ENCODE results near the gene GAS2L2. TPM values are rescaled to one million over a fixed set of nuclear protein-coding genes. Genes with fewer than 3 reads are reported as not detected.
"Not testable (repeated sequence)": the region's sequence is repeated elsewhere in the genome, so short reads cannot be mapped to it uniquely, and the experiment has no call there.

GAS2L2 gene
- total RNA-seq, 1 donor from 2014 or later: not detected

DNA sequence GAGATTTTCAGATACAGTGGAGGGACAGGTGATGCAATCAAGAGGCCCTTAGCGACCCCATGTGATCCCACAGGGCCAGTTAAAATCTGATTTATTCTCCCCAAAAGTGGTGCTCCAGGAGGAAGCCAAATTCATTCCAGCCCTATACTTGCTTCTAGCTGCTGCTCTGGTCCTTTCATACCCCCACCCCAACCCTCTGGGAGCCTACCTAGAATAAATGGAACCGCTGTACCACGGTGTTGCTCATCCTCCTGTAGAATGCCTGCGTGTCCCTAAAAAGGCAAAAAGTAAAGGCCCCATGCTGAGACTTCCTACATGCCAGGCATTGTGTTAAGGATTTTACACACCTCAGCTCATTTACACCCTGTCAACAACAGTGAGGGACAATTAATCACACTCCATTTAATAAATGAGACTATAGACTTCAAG lies 23.6 kb downstream of the GAS2L2 start:
- no peak for DNase-seq (ENCODE audit: low read depth, low spot score)

DNA sequence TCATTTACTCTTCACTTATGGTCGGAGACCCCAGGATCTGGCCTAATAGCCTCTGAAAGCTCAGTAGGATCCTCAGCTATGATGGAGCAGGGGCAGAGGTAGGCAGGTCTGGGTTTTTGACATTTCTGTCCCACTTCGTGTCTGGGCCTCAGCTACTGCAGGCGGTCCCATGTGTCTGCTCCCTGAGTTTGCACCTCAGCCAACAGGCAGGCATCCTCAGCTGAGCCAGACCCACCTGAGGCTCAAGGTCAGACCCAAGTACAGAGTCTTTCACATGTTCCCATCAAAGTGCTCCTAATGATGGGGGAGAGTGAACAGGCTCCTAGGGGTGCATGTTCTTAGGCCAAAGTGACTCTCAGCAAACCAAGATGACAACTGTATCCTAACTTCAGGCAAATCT lies 24.5 kb downstream of the GAS2L2 start:
- DNase-seq (ENCODE audit: low read depth, low spot score): no peak

- DNase-seq (ENCODE audit: low read depth, low spot score): no peak
These were observed 25.4 kb downstream of the GAS2L2 start for GRCh38 chr17:35727635-35728034.

DNA sequence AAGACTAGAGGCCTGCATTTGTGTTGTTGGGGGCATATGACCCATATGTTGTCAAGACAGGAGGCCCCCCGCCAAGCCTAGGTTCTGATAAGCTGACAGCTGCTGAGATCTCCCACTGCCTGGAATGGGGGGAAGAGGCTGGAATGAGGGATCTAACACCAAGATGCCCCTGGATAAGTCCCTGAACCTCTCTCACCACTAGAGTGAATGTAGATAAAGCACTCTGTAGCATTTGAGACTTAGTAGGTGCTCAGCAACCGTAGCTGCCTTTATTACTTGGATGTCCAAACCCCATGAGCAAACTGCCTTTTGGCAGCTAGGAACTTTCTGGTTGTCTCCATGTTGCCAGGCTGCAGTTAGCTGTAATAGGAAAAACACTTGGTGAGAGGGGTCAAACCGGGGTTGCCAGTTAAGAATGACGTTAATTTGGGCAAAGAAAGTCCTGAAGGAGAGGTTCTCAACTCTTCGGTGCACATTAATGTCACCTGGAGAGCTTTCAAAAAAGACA lies 26.0 kb downstream of the GAS2L2 start:
- DNase-seq (ENCODE audit: low read depth, low spot score): no peak

GRCh38 chr17:35726127-35726952 lies 26.7 kb downstream of the GAS2L2 start:
- no peak for DNase-seq (ENCODE audit: low read depth, low spot score)

- no peak for DNase-seq (ENCODE audit: low read depth, low spot score)
These were observed 27.3 kb downstream of the GAS2L2 start for GRCh38 chr17:35725802-35726126.

DNA sequence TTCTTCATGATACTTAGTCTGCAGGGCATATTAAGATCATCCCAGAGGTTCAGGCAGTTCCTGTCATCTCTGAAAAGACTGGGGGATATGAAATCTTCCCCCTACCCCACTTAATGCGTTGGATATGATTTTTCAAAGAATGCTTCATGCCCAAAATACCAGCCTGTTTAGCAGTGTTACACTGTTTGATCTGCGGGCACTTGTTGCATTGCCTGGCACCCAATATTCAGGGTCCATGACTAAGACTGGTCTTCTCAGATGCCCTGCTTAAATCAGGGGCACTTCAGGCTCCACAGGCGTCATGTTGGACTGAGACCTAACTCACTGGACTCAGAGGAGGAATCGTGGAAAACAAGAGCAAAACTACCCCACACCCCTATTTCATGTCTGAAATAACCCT lies 28.0 kb downstream of the GAS2L2 start:
- no peak for DNase-seq (ENCODE audit: low read depth, low spot score)

GRCh38 chr17:35723735-35724134 lies 29.3 kb downstream of the GAS2L2 start:
- DNase-seq (ENCODE audit: low read depth, low spot score): no peak

DNA sequence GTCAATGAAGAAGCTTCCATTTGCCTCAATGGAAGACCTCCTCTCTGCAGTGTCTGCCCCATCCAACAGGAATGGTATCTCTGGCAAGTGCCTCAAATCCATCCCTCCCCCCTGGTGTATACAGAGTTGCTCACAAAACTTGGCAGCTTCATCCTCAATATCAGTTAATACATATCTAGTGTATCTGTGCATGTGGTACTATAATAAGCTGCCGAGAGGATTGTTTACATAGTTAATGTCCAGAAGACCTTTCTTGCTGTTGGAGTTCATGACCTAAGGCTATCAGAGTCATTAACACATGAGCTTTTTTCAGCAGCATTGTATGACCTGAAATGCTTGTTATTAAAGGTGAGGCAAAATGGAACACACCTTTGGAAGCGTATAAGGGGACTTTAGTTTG lies 35.6 kb downstream of the GAS2L2 start:
- no peak for DNase-seq (ENCODE audit: low read depth, low spot score)

DNA sequence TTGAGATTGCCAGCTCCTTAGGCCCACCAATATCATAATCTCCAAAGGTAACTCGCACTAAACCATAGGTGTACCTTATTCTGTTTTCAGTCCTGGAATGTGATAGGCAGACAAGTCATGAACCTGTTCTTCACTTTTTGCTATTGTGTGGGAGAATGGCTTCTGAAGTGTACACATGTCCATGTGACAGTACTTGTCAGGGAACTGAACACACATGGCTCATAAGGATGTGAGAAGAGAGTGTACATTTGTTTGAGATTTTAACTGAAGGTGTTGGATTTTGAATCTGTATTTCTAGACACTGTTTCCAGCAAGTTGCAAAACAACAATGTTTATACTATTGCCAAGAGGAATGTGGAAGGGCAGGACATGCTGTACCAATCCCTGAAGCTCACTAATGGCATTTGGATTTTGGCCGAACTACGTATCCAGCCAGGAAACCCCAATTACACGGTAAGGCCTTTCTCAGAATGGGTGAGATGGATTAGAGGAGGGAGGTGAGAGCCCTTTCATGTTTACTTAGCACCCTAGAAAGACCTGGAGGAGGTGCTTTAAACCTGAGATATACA lies 36.1 kb downstream of the GAS2L2 start:
- no peak for DNase-seq (ENCODE audit: low read depth, low spot score)

DNA sequence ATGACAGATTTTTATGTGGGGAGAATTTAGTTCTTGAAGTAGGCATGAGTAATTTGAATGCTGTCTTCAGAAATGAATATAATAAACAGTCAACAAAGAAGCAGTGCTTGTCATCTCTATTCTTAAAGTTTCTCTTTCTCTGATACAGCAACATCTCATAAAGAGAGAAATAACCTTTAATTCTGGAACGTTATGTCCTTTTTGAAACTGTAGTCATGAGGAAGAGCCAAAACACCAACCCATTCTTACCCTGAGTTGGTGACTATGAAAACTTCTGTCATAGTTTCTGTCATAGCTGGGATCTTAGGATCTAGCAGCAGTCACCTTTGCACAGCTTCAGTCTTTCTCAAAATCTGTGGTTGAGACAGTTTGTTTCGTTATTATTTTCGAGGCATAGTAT lies 36.9 kb downstream of the GAS2L2 start:
- no peak for DNase-seq (ENCODE audit: low read depth, low spot score)

DNA sequence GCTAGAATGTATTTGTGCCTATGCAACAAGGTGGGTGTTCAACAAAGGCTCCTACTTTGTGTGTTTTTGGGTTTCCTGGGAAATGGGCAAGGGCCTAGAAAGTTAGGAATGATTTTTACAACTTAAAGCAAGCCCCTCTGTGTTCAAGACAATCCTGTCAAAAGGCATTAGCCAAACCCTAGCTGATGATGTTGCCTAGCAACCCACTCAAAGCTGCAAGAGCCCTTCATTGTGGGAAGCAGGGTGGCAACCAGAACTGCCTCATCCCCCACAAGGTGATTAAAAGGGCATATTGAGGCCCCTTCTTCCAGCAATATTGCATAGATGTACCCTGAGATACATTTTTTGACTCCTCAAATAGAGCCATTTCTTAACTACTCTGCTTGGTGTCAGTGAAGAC lies 37.6 kb downstream of the GAS2L2 start:
- no peak for DNase-seq (ENCODE audit: low read depth, low spot score)

DNA sequence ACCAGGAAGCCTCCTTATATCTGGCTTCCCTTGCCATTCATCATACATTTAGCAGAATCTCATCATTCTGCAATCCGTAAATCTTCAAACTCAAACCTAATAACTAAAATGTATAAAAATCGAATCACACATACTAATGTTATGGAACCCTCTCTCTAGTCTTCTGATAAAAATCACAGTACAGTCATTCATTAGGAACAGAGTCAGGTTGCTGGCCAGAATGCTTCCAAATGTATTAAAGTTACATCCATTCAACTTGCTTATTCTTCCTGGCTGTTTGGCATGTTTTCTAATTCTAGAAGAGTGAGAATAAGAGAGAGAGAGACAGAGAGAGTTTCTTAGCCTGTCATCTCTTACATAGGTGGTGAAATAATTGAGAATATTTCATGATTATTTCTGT lies 38.1 kb downstream of the GAS2L2 start:
- no peak for DNase-seq (ENCODE audit: low read depth, low spot score)

DNA sequence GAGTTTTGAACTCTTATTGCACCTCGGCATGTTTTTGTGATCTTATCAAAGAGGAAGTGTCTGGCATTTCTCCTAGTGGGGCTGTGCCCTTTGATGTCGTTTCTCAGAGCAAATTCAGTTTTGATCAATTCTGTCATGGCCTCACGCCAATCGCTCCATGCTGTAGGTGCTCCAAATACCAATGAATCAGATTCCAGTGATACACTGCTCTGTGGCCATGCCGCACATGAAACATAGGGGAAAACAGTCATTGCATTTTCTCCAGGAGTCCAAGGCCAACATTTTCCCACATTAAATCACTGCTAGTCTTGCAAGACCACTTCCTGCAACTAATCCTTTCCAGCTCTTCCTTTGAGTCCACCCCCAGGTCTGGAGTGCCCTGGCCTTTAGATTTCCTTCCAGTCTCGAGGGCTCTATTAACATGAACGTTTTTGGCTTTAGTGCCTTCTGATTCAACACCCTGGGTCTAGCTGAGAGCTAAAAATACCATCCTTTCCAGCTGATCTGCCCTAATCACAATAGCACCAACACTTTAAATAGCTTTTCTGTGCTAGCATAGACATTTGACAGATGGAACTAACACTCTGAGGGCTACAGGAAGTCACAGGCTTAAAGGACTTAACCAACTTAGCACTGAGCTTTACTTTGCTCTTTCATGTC lies 39.8 kb downstream of the GAS2L2 start:
- peak; percentile 78 for DNase-seq (ENCODE audit: low read depth, low spot score)

DNA sequence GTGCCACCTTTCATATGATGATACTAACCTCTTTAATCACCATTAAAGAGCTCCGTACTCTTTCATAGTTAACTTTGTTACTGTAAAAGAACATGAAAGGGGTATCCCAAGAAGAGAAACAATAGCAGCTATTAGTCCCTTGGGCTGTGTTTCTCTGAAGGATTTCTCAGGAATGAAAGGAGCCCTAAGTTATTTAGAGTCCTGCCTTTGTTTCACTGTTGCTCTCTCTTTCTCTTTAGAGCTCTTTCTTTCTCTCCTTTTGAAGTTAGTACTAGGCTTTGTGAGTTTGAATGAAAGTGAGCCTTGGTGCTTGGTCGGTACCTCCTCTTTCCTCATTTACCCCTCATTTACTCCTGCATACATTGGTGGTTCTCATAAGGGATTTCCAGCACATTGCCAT lies 42.1 kb downstream of the GAS2L2 start:
- DNase-seq (ENCODE audit: low read depth, low spot score): no peak

DNA sequence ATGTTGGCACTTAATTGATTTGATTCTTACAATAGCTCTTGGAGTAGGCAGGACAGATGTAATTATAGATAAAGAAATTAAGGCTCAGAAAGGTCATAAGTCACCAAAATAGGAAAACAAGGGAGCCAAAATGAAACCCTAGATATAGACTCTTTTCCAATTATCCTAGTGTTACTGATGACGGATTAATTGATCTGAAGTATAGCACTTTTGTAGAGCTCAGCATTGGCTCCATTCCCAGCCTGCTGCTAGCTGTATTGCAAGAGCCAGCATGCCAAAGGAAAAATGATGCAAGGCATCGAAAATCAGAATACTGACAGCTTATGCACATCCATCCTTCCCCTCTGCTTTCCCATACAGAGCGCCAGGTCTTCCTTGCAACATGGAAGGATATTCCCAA lies 43.2 kb downstream of the GAS2L2 start:
- no peak for DNase-seq (ENCODE audit: low read depth, low spot score)

- DNase-seq (ENCODE audit: low read depth, low spot score): no peak
These were observed 44.1 kb downstream of the GAS2L2 start for GRCh38 chr17:35708951-35709350.

DNA sequence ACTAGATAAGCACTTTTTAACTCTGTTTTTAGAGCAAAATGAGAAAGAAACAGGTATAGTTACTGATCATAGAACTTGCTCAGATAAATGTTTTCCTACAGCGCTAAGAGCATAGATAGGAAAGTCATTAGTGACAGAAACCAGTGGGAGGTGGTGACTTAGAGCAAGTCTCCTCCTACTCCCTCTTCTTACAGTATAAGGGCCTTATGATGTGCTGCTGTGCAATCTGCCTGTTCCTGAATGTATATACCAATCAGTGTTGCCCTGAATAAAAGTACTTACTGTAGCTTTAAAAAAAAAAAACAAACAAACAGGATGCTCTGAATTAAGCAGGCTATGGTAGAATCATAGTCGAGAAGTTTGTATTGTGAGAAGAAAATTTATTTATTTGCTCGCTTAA lies 44.9 kb downstream of the GAS2L2 start:
- DNase-seq (ENCODE audit: low read depth, low spot score): no peak

DNA sequence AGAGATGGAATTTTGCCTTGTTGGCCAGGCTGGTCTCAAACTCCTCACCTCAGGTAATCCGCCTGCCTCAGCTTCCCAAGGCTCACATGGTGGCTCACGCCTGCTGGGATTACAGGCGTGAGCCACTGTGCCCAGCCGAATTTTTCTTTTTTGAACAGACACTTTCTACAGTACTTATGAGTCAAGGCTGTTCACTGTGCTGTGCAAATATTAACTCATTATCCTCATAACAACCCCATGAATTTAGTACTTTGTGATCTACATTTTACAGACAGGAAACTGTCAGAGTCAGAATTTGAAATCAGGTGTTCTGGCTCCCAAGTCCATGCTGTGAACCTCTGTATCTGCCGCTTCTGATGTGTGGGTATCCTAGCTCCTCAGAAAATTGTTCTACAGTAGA lies 47.3 kb downstream of the GAS2L2 start:
- no peak for DNase-seq (ENCODE audit: low read depth, low spot score)

DNA sequence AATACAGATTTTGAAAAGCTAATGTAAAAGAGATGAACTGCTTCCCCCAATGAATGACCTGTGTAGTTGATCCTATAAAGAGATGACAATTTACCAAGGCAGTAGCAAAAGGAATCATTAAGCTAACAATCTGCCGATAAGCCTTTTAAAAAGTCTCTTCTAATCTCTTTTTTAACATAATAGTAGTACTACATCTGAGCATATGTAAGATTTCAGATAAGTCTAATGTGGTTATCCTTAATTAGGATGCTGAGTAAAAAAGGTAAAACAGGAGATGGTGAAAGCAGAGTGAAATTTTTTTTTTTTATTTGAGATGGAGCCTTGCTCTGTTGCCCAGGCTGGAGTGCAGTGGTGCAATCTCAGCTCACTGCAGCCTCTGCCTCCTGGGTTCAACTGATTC lies 47.8 kb downstream of the GAS2L2 start:
- DNase-seq (ENCODE audit: low read depth, low spot score): no peak

GRCh38 chr17:35703308-35703707 lies 49.7 kb downstream of the GAS2L2 start:
- DNase-seq (ENCODE audit: low read depth, low spot score): not testable (repeated sequence)

DNA sequence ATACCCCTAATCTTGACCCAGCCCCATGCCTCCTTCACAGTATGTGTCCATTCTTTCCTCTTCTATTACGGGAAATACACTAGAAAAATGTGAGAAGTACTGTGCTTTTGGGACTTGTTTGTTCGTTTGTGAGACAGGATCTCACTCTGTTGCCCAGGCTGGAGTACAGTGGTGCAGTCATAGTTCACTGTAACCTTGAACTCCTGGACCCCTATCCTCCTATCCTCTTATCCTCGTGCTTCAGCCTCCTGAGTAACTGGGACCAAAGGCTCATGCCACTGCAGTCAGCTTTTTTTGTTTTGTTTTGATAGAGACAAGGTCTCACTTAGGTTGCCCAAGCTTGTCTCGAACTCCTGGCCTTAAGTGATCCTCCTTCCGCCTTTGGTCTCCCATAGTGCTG lies 51.5 kb downstream of the GAS2L2 start:
- DNase-seq (ENCODE audit: low read depth, low spot score): no peak

GRCh38 chr17:35700150-35700549 lies 52.9 kb downstream of the GAS2L2 start:
- no peak for DNase-seq (ENCODE audit: low read depth, low spot score)
